H1 (cell line): ENCODE data around the gene FAAP100. TPM values are rescaled to one million over a fixed set of nuclear protein-coding genes. Genes with fewer than 3 reads are reported as not detected.

Experiments used
- CTCF ChIA-PET: fragments of 300-600 bp; sonication (Branson Sonifier 250); formaldehyde crosslinking; loops from one replicate; lab custom pipeline; 2021; ENCODE audit not compliant: partially characterized antibody; lab: Charles Lee
- POLR2A ChIA-PET: fragments of 300-600 bp; sonication (Branson Sonifier 250); formaldehyde crosslinking; loops from one replicate; lab custom pipeline; 2021; ENCODE audit warnings: inconsistent platforms; ENCODE audit not compliant: partially characterized antibody; lab: Charles Lee
- DNase-seq, 2 experiments: peaks; one replicate each; pipeline versions ENCODE4 v3.0.0 to v3.0.0-alpha.2; 2010 to 2022; ENCODE audit warnings: low spot score in 2 of 2, low read depth in 1 of 2, mixed read lengths in 1 of 2
- FAIRE-seq: peaks from 2 replicates; lab custom pipeline; 2011; peaks lifted over from hg19 to GRCh38; lab: Jason Lieb, UNC
- H2AFZ ChIP-seq: 2 replicates; pipeline ENCODE4 v1.8.1; 2012; ENCODE audit warnings: low read length, inconsistent platforms
- H2AK5ac ChIP-seq: 2 replicates; pipeline ENCODE4 v1.6.1; 2013; ENCODE audit warnings: low read depth, low read length
- H2BK120ac ChIP-seq: replicated peaks from 2 replicates; pipeline ENCODE3; 2013; ENCODE audit warnings: low read depth, low read length, inconsistent platforms
- H2BK12ac ChIP-seq: 2 replicates; pipeline ENCODE4 v1.6.1; 2013; ENCODE audit warnings: low read depth, low read length
- H2BK15ac ChIP-seq: 2 replicates; pipeline ENCODE4 v1.6.1; 2013; ENCODE audit warnings: low read length
- H2BK20ac ChIP-seq: 2 replicates; pipeline ENCODE4 v1.6.1; 2013; ENCODE audit warnings: low read length
- H2BK5ac ChIP-seq: 2 replicates; pipeline ENCODE4 v1.6.1; 2013; ENCODE audit warnings: low read depth, low read length
- H3K14ac ChIP-seq: 2 replicates; pipeline ENCODE4 v1.6.1; 2013; ENCODE audit warnings: inconsistent platforms; ENCODE audit not compliant: insufficient read length
- H3K18ac ChIP-seq: 2 replicates; pipeline ENCODE4 v1.6.1; 2013; ENCODE audit warnings: low read length; ENCODE audit errors: extremely low read depth
- H3K23ac ChIP-seq: 2 replicates; pipeline ENCODE4 v1.6.1; 2013; ENCODE audit warnings: inconsistent platforms; ENCODE audit not compliant: insufficient read length
- H3K23me2 ChIP-seq: 2 replicates; pipeline ENCODE4 v1.6.1; 2013; ENCODE audit warnings: low read depth, low read length
- H3K27ac ChIP-seq: 2 replicates; pipeline ENCODE4 v1.6.1; 2011; ENCODE audit warnings: low read depth, low read length, inconsistent platforms
- H3K27me3 ChIP-seq, 4 experiments: replicated peaks in 1 of 4; 1 replicate in 1 of 4; 2 replicates in 3 of 4; pipeline versions ENCODE4 v1.6.1 to v1.8.1; 2011 to 2013; ENCODE audit warnings: low read length in 3 of 4, mild to moderate bottlenecking in 3 of 4, inconsistent platforms in 2 of 4, mixed read lengths in 2 of 4, moderate library complexity in 1 of 4; ENCODE audit not compliant: control insufficient read depth in 3 of 4, insufficient read depth in 3 of 4; ENCODE audit errors: extremely low read depth in 1 of 4
- H3K36me3 ChIP-seq, 4 experiments: 2 replicates each; pipeline versions ENCODE4 v1.6.1 to v1.8.1; 2011 to 2013; ENCODE audit warnings: mild to moderate bottlenecking in 4 of 4, low read length in 3 of 4, moderate library complexity in 2 of 4, control low read depth in 1 of 4, inconsistent platforms in 1 of 4; ENCODE audit not compliant: insufficient read depth in 4 of 4, control insufficient read depth in 2 of 4
- H3K4ac ChIP-seq: replicated peaks from 2 replicates; pipeline ENCODE3; 2013; ENCODE audit warnings: low read length, low read depth, mixed read lengths, inconsistent platforms; ENCODE audit not compliant: insufficient read length
- H3K4me1 ChIP-seq, 4 experiments: replicated peaks in 1 of 4; 1 replicate in 1 of 4; 2 replicates in 3 of 4; pipeline versions ENCODE4 v1.6.1 to v1.8.1; 2011 to 2013; ENCODE audit warnings: low read length in 3 of 4, inconsistent platforms in 2 of 4, mixed read lengths in 1 of 4; ENCODE audit not compliant: insufficient read depth in 4 of 4, control insufficient read depth in 3 of 4
- H3K4me2 ChIP-seq, 2 experiments: 2 replicates each; pipeline versions ENCODE4 v1.6.1 to v1.8.1; 2011 to 2013; ENCODE audit warnings: low read depth in 2 of 2, low read length in 2 of 2, control low read depth in 1 of 2, inconsistent platforms in 1 of 2, mild to moderate bottlenecking in 1 of 2; ENCODE audit not compliant: insufficient read depth in 1 of 2
- H3K4me3 ChIP-seq, 4 experiments: fragments of 200-600, 300-600 bp in 1 of 4; sonication (generic), shearing (Covaris generic), sonication (Bioruptor Twin) in 1 of 4; 2 replicates each; pipeline versions ENCODE4 v1.5.1 to v1.8.1; 2011 to 2016; ENCODE audit warnings: low read length in 4 of 4, low read depth in 3 of 4, control low read depth in 2 of 4, inconsistent platforms in 2 of 4, mild to moderate bottlenecking in 2 of 4, mixed read lengths in 1 of 4, moderate library complexity in 1 of 4; ENCODE audit not compliant: insufficient read depth in 2 of 4; ENCODE audit errors: extremely low read depth in 1 of 4
- H3K56ac ChIP-seq: replicated peaks from 2 replicates; pipeline ENCODE3; 2013; ENCODE audit warnings: low read depth, mild to moderate bottlenecking, mixed read lengths, low read length, inconsistent platforms; ENCODE audit not compliant: insufficient read length
- H3K79me1 ChIP-seq: 2 replicates; pipeline ENCODE4 v1.6.1; 2013; ENCODE audit warnings: low read depth, low read length, control low read depth
- H3K79me2 ChIP-seq, 2 experiments: 2 replicates each; pipeline versions ENCODE4 v1.6.1 to v1.8.1; 2012 to 2013; ENCODE audit warnings: low read length in 2 of 2, mild to moderate bottlenecking in 2 of 2, inconsistent platforms in 1 of 2; ENCODE audit not compliant: insufficient read depth in 2 of 2, control insufficient read depth in 1 of 2
- H3K9ac ChIP-seq, 4 experiments: replicated peaks in 1 of 4; 1 replicate in 1 of 4; 2 replicates in 3 of 4; pipeline versions ENCODE4 v1.6.1 to v1.8.1; 2011 to 2013; ENCODE audit warnings: low read depth in 3 of 4, low read length in 3 of 4, control low read depth in 2 of 4, mild to moderate bottlenecking in 2 of 4, moderate library complexity in 2 of 4, inconsistent platforms in 1 of 4; ENCODE audit errors: extremely low read depth in 1 of 4
- H3K9me3 ChIP-seq, 2 experiments: 2 replicates each; pipeline versions ENCODE4 v1.6.1 to v1.8.1; 2012 to 2013; ENCODE audit warnings: mild to moderate bottlenecking in 2 of 2, moderate library complexity in 2 of 2, control low read depth in 1 of 2, inconsistent platforms in 1 of 2, low read depth in 1 of 2, low read length in 1 of 2, mixed read lengths in 1 of 2; ENCODE audit not compliant: insufficient read depth in 2 of 2
- H4K20me1 ChIP-seq, 2 experiments: replicated peaks in 1 of 2; 2 replicates each; pipeline versions ENCODE3 to v1.8.1; 2011 to 2013; ENCODE audit warnings: inconsistent platforms in 2 of 2, low read length in 2 of 2, mild to moderate bottlenecking in 1 of 2; ENCODE audit not compliant: insufficient read depth in 2 of 2, control insufficient read depth in 1 of 2
- H4K5ac ChIP-seq: 2 replicates; pipeline ENCODE4 v1.6.1; 2013; ENCODE audit warnings: low read length, low read depth, mixed read lengths, inconsistent platforms; ENCODE audit not compliant: insufficient read length
- H4K8ac ChIP-seq: 2 replicates; pipeline ENCODE4 v1.8.0; 2013; ENCODE audit warnings: mild to moderate bottlenecking, moderate library complexity, low read length, inconsistent platforms; ENCODE audit not compliant: insufficient read depth; ENCODE audit errors: extremely low read depth
- H4K91ac ChIP-seq: replicated peaks from 2 replicates; pipeline ENCODE3; 2013; ENCODE audit warnings: low read length, mixed read lengths, inconsistent platforms; ENCODE audit not compliant: insufficient read length
- KDM4A ChIP-seq: IDR thresholded peaks from one replicate; pipeline ENCODE4 v1.7.1; 2012; ENCODE audit warnings: low read depth, mild to moderate bottlenecking, moderate library complexity, low read length, inconsistent platforms; ENCODE audit not compliant: severe bottlenecking
- POLR2A ChIP-seq, 2 experiments: IDR thresholded peaks; 1 replicate in 1 of 2; 2 replicates in 1 of 2; pipeline ENCODE4 v1.6.1; 2011; ENCODE audit warnings: low read depth in 2 of 2, low read length in 2 of 2, mild to moderate bottlenecking in 2 of 2; ENCODE audit errors: control extremely low read depth in 1 of 2
- SUZ12 ChIP-seq: fragments of 200-600 bp; sonication (generic); IDR thresholded peaks from 2 replicates; pipeline ENCODE4 v1.6.1; 2012; ENCODE audit warnings: mild to moderate bottlenecking, inconsistent platforms, low read length, moderate library complexity, mixed read lengths
- WGBS, 2 experiments: shearing (Covaris generic) in 1 of 2; methylation state at CpG; one replicate each; pipeline versions ENCODE4 v1.1.6 to v1.1.7; 2013 to 2015; ENCODE audit warnings: low lambda C conversion rate in 2 of 2, mixed read lengths in 2 of 2, inconsistent platforms in 1 of 2, low coverage in 1 of 2, missing lambda C conversion rate in 1 of 2; ENCODE audit not compliant: insufficient replicate concordance in 2 of 2, insufficient coverage in 1 of 2, insufficient read length in 1 of 2; ENCODE audit errors: extremely low coverage in 1 of 2, missing lambda C conversion rate in 1 of 2; 5-methylcytosine and 5-hydroxymethylcytosine counted together
- polyA plus RNA-seq, 7 experiments: library from polyadenylated mRNA; depleted of rRNA in 3 of 7; stranded (reverse) in 5 of 7; unstranded in 2 of 7; fragments of >200 nt in 5 of 7; fragments of 200-250 nt in 2 of 7; gene quantifications; 1 replicate in 5 of 7; 2 replicates in 1 of 7; 4 replicates in 1 of 7; pipeline versions ENCODE4 v1.2.1 to v1.2.3, GENCODE V29; 2011 to 2013; ENCODE audit warnings: missing spikeins in 2 of 7, mixed read lengths in 2 of 7
- total RNA-seq: library from RNA; stranded (reverse); fragmentation: NEBNext Ultra II Directional; extraction: Animal tissue kit (Norgen Biotek cat#: 25700); gene quantifications from 2 replicates; pipeline ENCODE4 v1.2.1, GENCODE V29; 2021

Gene FAAP100
- total and polyA plus RNA-seq, 2 of the 8 experiments (the other 6 are each of a cell fraction or from before 2014, with no cell fraction given), result 23.2 to 41.8 TPM

GRCh38 chr17:81520021-81520901, 31.9 kb downstream of the FAAP100 start:
- peak overlapping the region; percentile 74 to 95 for H3K4me2 ChIP-seq
- H2BK120ac ChIP-seq, result no peak overlapping the region
- H3K9ac ChIP-seq, result no peak overlapping the region
- POLR2A ChIA-PET, result interaction anchor here (2.4 to 30.5 kb wide), 5 partner anchors 9 to 32 kb away, joined by 10 to 1004 read pairs (median 16); partner anchors contain the start of genes ACTG1, FAAP100 and FSCN2
- CTCF ChIA-PET, result interaction anchor here (1.5 to 5.2 kb wide), 4 partner anchors 17 to 118 kb away, joined by 3 to 33 read pairs (median 5); no protein-coding TSS in a partner anchor
- FAIRE-seq (no peak), DNase-seq (no peak)
- H3K79me2 ChIP-seq, result peaks cover 0 to 13% of the 10 kb centered on the region in 2 experiments; a peak in 2 of 4 replicates
- H2AFZ ChIP-seq, result no peak overlapping the region
- 76% methylated on average over 14 of the region's 14 CpGs; no CpG with 5 or more reads in 1 of the 2 experiments for WGBS, 2 experiments
- H3K18ac ChIP-seq, result peak overlapping the region; percentile 78; the same call in 1 of the 2 replicates
- H2BK15ac ChIP-seq, result peak overlapping the region; percentile 72; the same call in 1 of the 2 replicates
- no peak overlapping the region for H4K5ac ChIP-seq
- peak overlapping the region; percentile 59 for H3K4ac ChIP-seq
- H4K20me1 ChIP-seq, result peaks cover 2 to 11% of the 10 kb centered on the region in 2 experiments
- no peak overlapping the region; the same call in 1 of the 2 replicates for H2BK12ac ChIP-seq
- H3K14ac ChIP-seq, result no peak overlapping the region
- H3K27me3 ChIP-seq, result peaks cover 0 to 43% (median 27%) of the 10 kb centered on the region in 4 experiments; a peak in 5 of 7 replicates
- H2AK5ac ChIP-seq, result peak overlapping the region; percentile 96; the same call in 1 of the 2 replicates
- no peak for TF ChIP-seq SUZ12
- TF ChIP-seq KDM4A, result no peak
- TF ChIP-seq POLR2A (IDR thresholded peaks at IDR 0.05; ENCODE audit: control extremely low read depth in 1 of 2, low read depth in 2 of 2, low read length in 2 of 2), result no peak
- H3K9me3 ChIP-seq, result no peaks in the 10 kb centered on the region
- H4K91ac ChIP-seq, result no peak overlapping the region
- H3K4me1 ChIP-seq, result peaks cover 0 to 53% (median 30%) of the 10 kb centered on the region in 4 experiments; a peak in 6 of 7 replicates
- no peak overlapping the region for H3K23ac ChIP-seq
- no peaks in the 10 kb centered on the region for H3K36me3 ChIP-seq
- peak overlapping the region in 2 of 4 experiments; percentile 47 to 73; a peak in 4 of 8 replicates for H3K4me3 ChIP-seq
- peak overlapping the region; percentile 16; the same call in 1 of the 2 replicates for H2BK5ac ChIP-seq
- 0 out of 2 replicates have a peak, but pooled peaks cover 5% of the 10 kb centered on the region for H3K79me1 ChIP-seq
- H3K56ac ChIP-seq, result no peak overlapping the region
- no peak overlapping the region for H3K27ac ChIP-seq
- peaks cover 17% of the 10 kb centered on the region; the same call in 1 of the 2 replicates for H3K23me2 ChIP-seq
- H4K8ac ChIP-seq, result peak overlapping the region; percentile 71; the same call in 1 of the 2 replicates
- no peak overlapping the region for H2BK20ac ChIP-seq
